C1 segment of cervical spinal cord (tissue), 14 donors: ENCODE data around the gene SAP25.
A peak's percentile ranks its signal among the peaks of the same experiment; 100 is the strongest.
"Not testable (repeated sequence)": the region's sequence is repeated elsewhere in the genome, so short reads cannot be mapped to it uniquely, and the experiment has no call there.

Experiments used
- DNase-seq, 14 donors: peaks; one replicate each; lab custom pipeline; 2025; lab: John Stamatoyannopoulos, UW

Gene SAP25

GRCh38 chr7:100538654-100539435, 34.9 kb downstream of the SAP25 start, which contains the start of gene AGFG2:
Gene AGFG2, plus strand, starts transcription at chr7:100539203. Its CDS starts 144 bp downstream, at chr7:100539347.
- DNase-seq, result peak; percentile 97 to 100 (median 100)

DNA sequence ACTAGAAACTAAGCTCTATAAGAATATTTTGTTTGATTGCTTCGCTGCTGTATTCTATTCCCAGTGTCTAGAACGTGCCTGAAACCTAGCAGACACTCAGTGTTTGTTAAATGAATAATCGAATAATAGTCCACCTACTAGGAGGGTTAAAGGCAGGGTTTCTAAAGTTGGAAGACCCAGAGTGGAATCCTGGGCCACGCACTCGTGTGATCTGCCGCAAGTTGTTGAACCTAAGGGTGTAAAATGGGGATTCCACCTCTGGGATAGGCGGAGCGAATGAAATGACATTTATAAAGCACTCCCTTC, 35.4 kb downstream of the SAP25 start:
- no peak for DNase-seq

DNA sequence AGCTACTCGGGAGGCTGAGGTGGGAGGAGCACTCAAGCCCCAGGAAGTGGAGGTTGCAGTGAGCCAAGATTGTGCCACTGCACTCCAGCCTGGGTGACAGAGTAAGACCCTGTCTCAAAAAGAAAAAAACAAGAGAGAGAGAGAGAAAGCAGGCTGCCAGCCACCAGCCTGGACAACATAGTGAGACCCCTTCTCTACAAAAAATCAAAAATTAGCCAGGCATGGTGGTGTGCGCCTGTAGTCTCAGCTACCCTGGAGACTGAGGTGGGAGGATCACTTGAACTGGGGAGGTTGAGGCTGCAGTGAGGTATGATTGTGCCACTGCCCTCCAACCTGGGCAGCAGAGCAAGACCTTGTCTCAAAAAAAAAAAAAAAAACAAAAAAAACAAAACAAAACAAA, 37.0 kb downstream of the SAP25 start:
- DNase-seq, result not testable (repeated sequence)

DNA sequence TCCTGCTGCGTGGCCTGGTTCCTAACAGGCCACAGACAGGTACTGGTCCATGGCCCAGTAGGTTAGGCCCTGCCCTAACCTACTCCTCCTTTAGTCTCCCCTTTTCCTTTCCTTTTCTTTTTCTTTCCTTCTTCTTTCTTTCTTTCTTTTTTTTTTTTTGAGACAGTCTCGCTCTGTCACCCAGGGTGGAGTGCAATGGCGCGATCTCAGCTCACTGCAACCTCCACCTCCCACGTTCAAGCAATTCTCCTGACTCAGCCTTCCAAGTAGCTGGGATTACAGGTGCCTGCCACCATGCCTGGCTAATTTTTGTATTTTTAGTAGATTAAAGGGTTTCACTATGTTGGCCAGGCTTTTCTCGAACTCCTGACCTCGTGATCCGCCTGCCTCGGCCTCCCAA, 37.7 kb downstream of the SAP25 start:
- not testable (repeated sequence) for DNase-seq

DNA sequence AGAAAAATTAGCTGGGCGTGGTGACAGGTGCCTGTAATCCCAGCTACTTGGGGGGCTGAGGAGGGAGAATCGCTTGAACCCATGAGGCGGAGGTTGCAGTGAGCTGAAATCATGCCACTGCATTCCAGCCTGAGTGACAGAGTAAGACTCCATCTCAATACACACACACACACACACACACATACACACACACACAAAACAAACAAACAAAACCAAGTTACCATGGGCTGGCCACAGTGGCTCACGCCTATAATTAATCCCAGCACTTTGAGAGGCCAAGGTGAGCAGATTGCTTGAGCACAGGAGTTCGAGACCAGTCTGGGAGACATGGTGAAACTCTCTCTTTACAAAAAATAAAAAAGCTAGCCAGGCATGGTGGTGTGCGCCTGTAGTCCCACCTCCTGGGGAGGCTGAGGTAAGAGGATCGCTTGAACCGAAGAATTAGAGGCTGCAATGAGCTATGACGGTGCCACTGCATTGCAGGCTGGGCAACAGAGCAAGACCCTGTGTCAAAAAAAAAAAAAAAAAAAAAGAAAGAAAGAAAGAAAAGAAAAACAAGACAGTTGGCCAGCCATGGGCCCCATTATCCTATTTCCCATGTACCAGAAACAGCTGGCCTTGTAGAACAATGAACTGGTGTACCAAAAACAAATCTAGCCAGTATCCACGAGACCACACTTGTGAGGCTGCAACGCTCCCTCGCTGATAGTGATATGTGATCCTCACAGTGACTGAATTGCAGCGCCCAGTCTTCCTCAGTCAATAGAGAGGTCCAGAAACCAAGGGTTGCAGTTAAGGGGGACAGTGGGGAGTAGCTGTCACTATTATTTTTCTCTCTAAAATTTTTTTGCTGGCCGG, 41.3 kb downstream of the SAP25 start:
- no peak for DNase-seq

DNA sequence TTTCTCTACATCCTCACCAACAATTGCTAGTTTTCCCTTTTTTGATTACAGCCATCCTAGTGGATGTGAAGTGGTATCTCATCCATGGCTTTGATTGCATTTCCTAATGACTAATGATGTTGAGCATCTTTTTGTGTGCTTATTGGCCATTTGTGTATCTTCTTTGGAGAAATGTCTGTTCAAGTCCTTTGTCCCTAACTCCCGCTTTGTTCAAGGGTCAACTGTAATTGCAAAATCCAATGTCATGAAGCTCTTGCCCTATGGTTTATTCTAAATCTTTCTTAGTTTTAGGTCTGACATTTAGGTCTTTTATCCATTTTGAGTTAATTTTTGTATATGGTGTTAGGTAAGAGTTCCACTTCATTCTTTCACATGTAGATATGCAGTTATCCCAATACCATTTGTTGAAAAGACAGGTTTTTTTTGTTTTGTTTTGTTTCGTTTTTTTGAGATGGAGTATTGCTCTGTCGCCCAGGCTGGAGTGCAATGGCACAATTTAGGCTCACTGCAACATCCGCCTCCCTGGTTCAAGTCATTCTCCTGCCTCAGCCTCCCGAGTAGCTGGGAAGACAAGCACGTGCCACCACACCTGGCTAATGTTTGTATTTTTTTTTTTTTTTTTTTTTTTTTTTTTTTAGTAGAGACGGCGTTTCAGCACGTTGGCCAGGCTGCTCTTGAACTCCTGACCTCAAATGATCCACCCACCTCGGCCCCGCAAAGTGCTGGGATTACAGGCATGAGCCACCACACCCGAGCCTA, 45.4 kb downstream of the SAP25 start:
- not testable (repeated sequence) for DNase-seq

GRCh38 chr7:100523192-100523591, 50.5 kb downstream of the SAP25 start:
- DNase-seq, result not testable (repeated sequence)
